NCI-H2029 (cell line): Measurements from ENCODE around the gene LMF1.

ENCODE experiments used
- DNase-seq: peaks from one replicate; lab custom pipeline; 2025; lab: John Stamatoyannopoulos, UW

Gene LMF1

DNA sequence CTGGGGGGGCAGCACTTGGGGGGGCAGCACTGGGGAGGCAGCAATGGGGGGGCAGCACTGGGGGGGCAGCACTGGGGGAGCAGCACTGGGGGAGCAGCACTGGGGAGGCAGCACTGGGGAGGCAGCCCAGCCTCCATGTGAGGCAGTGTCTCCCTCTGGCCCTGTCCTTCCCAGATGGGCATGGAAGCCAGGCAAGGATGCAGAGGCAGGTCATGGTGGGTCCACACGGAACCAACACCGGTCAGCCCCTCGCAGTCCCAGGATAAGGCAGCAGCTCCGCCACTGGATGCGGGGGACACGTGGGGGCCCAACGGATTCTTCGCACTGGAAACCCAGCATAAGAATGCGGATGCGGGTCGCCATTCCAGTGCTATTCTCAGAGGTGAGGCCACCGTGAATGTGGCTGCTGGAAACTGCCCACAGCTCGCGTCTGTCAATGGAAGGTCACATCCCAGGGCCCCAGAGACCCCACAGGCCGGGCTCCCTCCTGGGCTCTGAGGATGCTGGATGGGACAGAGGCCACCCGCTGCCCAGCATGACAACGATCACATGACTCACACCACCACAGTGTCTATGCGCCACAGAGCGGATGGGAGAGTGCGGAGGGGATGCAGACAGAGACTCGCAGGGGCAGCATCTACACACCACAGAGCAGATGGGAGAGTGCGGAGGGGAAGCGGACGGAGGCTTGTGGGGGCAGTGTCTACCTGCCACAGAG, 59.0 kb downstream of the LMF1 start:
- no peak for DNase-seq

- DNase-seq = no peak
These were observed 59.7 kb downstream of the LMF1 start for GRCh38 chr16:911101-911500.

- no peak for DNase-seq
These were observed 60.6 kb downstream of the LMF1 start for GRCh38 chr16:910181-910580.

GRCh38 chr16:909281-910000, 61.3 kb downstream of the LMF1 start:
- DNase-seq = no peak

DNA sequence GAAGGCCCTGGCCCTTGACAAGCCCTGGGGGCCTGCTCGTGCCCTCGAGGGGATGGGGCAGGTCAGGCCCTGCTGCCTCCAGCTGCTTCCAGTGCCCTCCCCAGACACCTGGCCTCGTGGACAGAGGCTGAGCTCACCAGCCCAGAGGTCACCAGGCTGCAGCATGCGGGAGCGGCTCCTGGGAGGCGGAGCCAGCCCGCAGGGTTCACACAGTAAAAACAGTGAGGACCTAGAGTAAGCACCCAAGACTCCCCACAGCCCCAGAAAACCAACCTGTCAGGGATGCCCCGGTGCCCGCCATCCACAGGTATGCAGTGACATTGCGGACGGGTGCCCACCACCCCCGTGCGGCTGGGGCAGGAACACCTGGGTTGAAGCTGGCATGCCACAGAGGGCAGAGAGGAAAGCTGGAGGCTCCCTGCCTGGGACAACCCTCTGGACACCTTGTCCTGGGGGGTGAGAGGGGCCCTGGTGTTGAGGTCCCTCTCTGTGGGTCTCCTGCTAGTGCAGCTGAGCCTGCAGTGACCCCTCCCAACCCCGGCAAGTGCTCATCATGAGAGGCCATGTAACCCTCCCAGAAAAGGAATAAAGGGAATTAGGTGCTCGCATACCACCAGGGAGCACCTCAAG, 62.1 kb downstream of the LMF1 start:
- DNase-seq = no peak

DNA sequence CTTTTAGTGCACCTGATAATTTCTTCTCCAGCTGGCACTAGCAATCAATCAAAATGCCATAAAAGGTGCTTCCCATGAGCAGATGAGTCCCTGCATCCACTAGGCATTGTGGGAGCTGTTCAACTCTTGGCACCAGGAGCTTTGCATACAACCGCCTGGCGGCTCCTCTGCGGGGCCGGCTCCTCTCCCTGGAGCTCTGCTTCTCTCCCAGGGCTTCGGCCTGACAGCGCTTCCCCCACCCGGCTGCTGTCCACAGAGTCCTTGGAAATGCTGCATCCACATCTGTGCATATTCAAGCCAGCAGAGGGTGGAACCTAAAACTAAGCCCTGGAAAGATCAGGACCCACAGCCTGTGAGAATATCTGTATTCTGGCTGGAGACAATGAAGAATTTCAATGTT, 62.9 kb downstream of the LMF1 start:
- no peak for DNase-seq

DNA sequence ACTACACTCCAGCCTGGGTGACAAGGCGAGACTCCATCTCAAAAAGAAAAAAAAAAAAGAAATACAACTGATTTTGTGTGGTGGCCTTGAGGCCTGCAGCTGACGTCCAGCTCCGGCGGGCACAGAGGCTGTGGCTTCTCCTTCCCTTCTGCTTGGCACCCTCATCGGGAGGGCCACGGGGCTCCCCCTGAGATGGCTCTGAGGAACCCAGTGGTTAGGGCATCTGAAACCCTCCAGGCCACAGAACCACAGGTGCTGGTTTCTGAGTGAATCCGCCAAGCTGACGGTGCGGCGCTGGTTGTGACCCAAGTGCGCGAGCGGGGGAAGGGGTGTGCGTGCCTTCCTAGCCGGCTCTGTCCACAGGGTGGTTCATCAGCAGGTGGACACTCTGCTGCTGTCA, 63.4 kb downstream of the LMF1 start:
- DNase-seq = no peak

GRCh38 chr16:906296-906695, 64.5 kb downstream of the LMF1 start:
- DNase-seq = no peak

DNA sequence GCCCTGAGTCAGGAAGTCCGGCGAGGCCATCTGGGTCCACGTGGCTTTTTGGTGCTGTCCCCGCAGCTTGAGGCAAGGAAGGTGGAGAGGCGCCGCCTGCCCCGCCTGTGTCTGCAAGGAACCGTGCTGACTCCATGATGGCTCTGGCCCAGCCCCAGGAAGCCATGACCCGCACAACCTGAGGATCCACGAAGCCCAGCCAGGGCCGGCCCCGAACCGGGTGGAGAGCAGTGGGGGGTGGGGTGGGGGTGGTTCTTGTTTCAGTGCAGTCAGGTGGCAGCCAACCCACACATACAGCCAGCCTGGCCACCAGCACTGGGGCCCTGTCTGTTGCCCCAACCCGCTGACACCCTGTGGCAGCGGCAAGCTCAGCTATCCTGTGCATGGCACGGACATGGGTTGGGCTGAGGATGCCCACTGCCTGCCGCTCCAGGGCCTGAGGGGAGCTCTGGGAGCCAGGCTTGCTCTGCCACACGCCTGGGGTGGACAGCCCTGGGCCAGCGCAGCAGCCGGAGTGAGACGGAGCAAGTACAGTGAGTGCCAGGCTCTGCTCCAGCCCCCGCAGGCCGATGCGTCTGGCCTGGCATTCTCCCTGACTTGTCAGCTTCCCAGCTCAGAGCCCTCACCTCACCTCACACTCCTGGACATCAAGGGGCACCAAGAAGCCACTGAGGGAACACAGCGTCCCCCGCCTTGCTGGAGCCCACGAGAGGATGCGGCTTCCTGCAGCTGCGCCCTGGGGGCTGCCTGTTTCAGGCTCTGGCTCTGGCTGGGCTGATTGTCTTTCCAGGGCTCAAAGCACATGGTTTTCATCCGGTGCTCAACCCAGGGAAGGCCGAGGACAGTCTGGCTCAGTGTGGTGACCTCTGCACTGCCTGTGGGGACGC, 68.8 kb downstream of the LMF1 start:
- DNase-seq = no peak

GRCh38 chr16:901149-901548, 69.6 kb downstream of the LMF1 start:
- DNase-seq = no peak

DNA sequence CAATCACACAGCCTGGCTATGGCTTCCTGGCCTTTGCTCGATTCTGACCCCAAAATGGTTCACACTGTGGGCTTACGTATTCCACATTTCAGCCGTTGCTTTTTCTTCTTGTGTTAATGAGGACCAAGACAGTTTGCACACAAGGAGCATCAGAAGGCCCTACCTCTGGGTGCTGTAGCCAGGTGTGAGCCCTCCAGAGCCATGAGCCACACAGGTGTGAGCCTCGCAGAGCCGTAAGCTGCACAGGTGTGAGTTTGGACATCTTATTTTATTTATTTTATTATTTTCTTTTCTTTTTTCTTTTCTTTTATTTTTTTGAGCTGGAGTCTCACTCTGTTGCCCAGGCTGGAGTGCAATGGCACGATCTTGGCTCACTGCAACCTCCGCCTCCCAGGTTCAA, 70.6 kb downstream of the LMF1 start:
- no peak for DNase-seq

DNA sequence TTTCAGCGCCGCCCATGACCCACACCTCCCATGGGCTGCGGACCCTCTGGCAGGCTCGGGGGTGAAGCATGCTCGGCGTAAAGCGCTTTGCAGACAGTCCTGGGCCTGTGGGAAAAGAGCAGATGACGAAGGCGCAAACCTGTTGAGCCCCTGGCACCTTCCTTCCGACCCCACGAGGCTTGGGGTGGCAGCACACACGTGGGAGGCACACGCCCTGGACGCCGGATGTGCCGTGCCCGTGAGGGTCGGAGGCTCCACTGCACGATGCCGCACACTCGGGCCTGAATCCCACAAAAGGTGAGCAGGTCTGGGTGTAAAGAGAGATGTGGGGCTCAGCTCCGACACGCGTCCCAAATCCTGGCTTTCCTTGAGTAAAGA, 71.1 kb downstream of the LMF1 start:
- no peak for DNase-seq

DNA sequence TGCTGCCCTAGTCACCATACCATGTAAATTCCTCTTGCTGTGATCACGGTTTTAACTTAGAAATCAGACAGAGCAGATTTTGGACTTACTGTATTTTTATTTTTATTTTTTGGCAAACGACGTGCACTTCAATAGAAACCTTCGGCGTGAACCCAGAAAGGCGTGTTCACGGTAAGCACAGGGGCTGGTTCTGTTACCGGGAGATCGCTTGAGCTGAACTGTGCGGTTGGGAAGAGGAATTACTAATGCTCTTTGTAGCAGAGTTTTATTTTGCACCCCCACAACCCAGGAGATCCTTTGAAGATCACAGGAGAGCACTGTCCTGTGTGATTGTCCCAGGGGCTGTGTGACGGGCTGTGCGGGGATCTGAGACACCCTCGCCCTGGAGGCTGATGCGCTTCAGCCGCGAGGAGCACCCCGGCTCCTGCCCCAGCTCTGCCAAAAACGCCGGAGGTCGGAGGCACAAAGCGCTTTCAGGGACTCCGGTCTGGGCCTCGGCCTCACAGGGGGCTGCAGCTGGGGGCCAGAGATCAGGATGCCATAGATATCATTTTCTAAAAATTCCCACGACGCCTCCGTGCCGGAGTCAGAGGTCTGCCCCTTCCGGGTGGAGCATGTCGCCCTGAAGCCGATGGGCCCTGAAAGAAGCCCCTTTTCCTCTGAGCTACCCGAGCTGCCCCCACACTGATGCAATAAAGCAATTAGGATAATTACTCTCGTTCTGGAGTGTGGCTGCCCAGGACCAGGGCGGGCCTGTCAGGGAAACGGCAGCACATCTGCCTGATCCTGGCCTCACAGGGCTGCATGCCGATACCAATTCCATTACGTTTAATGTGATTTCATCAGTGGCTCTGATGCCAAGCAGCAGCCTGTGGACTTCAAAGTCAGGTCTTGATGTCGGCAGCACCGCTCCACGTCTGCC, 71.8 kb downstream of the LMF1 start:
- no peak for DNase-seq

DNA sequence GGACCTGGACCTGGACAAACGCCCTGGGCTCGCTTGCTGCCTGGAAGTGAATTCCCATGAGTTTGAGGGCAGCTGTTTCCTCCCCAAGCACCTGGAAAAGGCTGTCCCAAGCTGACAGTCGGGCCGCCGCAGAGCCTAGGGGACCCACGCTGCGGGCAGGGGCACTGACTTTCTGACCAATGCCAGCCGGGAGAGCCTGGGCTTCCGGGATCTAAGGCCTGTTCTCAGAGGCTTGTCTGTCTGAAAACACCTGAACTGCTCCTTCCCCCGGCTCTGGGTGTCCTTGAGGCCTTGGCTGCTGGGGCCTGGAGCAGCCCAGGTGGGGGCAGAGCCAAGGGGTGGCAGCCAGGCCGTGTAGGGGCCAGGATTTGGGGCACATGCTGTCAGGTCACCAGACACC, 72.6 kb downstream of the LMF1 start:
- no peak for DNase-seq

GRCh38 chr16:897701-898100, 73.1 kb downstream of the LMF1 start:
- DNase-seq = no peak

DNA sequence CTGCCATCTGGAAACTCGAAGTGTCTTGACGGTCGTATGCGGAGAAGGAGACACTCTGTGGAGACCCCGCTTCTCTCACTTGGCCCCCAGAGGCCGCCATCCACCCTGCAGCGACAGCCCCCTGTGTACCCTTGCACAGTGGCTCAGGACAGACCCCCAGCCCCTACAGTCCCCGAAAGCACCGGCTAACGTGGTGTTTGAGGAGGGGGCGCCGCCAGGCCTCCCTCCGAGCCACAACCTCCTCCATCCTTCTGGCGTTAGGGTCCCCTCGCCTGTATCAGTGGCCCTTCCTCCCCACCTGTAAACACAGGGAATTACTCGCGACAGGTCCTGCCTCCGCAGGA, 73.6 kb downstream of the LMF1 start:
- DNase-seq = no peak

DNA sequence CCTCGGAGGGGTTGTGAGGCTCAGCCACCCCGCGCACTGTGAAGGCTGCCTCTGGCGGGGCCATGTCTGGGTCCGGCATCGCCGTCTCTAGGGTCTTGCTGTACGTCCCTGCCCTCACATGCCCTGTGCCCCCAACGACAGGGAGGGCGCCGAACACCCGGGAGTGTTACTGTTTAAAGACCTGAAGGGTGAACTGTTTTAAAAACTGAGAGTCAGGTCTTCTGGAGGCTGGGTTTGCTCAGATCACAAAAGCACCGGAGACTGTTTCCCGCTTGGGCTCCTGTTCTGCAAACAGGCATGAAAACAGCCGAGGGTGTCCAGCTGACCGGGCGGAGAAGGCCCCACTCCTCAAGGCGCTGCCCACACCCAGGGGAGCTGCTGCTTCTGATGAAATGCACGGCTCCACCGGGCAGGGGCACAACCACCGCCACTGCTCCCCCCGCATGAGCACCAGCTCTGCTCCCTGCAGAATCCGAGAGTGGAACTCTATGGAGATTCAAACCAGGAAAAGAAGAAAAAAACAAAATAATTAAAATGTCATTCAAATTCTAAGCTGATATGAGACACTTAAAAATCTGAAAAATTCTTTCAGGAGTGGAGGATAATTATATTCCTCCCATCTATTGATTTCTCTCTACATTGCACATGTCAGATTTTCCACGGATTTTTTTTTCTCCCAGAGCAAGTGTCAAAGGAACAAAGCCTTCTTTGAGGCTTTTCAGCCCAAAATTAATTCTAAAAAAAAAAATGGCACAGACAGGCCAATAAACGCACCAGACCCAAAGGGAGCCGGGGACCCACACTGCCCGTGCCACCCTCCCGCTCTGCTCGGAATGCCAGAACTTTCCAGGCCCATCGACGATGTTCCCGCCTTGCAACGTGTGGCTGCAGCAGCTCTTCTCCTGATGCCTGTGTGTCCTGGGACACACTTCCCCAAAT, 74.3 kb downstream of the LMF1 start:
- no peak for DNase-seq

DNA sequence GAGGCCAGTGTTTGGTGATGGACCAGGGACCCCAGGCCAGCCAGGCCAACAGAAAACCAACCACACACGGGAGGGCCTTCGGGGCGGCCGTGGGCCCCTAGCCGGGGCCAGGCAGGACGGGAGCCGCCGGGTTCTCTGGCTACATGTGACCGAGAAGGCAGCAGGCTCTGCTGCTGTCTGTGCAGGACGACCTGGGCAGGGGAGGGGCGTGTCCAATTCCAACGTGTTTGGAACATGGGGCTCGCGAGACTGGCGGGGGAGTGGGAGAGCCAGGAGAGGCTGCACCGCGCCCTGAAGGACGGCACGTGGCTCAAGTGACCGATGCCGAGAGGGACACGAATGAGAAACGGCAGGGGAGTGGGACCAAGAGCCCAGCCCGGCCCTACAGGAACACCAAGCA, 75.4 kb downstream of the LMF1 start:
- no peak for DNase-seq

- DNase-seq = no peak
These were observed 75.9 kb downstream of the LMF1 start for GRCh38 chr16:894841-895240.

GRCh38 chr16:894136-894535, 76.6 kb downstream of the LMF1 start:
- DNase-seq = no peak
